GM12878 (cell line): ENCODE measurements around the gene PLIN3. TPM values are rescaled to one million over a fixed set of nuclear protein-coding genes. Genes with fewer than 3 reads are reported as not detected.

Experiments
- BCLAF1 ChIP-seq: fragments of 450-650 bp; IDR thresholded peaks from 2 replicates; pipeline ENCODE4 v1.6.1; 2017; ENCODE audit warnings: antibody characterized with exemption, mild to moderate bottlenecking, moderate library complexity
- RFX5 ChIP-seq: IDR thresholded peaks from 2 replicates; pipeline ENCODE4 v1.6.1; 2011; ENCODE audit warnings: low read depth, low read length, improper control_type of control experiment
- SIX5 ChIP-seq: IDR thresholded peaks from 2 replicates; pipeline ENCODE4 v1.6.1; 2011; ENCODE audit warnings: mild to moderate bottlenecking, low read depth, low read length, moderate library complexity; ENCODE audit not compliant: severe bottlenecking
- YY1 ChIP-seq: IDR thresholded peaks from 2 replicates; pipeline ENCODE4 v1.6.1; 2011; ENCODE audit warnings: low read depth, mild to moderate bottlenecking, low read length
- ZBED1 ChIP-seq: IDR thresholded peaks from 2 replicates; pipeline ENCODE4 v1.6.1; 2016; ENCODE audit warnings: borderline replicate concordance
- polyA plus RNA-seq, 11 experiments: library from polyadenylated mRNA; depleted of rRNA in 4 of 11; unstranded in 6 of 11; stranded (reverse) in 5 of 11; fragments of >200 nt; fragmentation: Nextera tagmentation in 4 of 11; fragmentation: Illumina TruSeq in 1 of 11; extraction: Ambion mirVana in 4 of 11; extraction: Trizol in 1 of 11; gene quantifications; 1 replicate in 1 of 11; 2 replicates in 10 of 11; pipeline versions ENCODE4 v1.2.1 to v1.2.3, GENCODE V29; 2011 to 2016; ENCODE audit warnings: inconsistent platforms in 2 of 11, missing spikeins in 2 of 11, low read depth in 1 of 11
- total RNA-seq, 4 experiments: library from RNA; depleted of rRNA in 3 of 4; stranded (reverse); fragments of >200 nt in 3 of 4; fragmentation: Illumina TruSeq in 1 of 4; extraction: Trizol in 1 of 4; gene quantifications; 2 replicates each; pipeline versions ENCODE4 v1.2.1 to v1.2.3, GENCODE V29; 2013 to 2021
- TF ChIP-seq, protein P1 (sequence below): fragments of 450-650 bp; IDR thresholded peaks from 2 replicates; pipeline ENCODE4 v1.6.1; 2017; ENCODE audit warnings: low read depth, mild to moderate bottlenecking, moderate library complexity

The PLIN3 gene
- total and polyA plus RNA-seq, 10 of the 15 experiments (the other 5 are each of a cell fraction or from before 2014, with no cell fraction given), result 7.7 to 71.4 (median 66.8) TPM

GRCh38 chr19:4851551-4852290 is 15.7 kb downstream of the PLIN3 start (continued):
- TF ChIP-seq BCLAF1 (no peak; the same call in 1 of the 2 replicates), SIX5 (no peak), ZBED1 (no peak), YY1 (peak; percentile 69; the same call in 1 of the 2 replicates), RFX5 (no peak)
- TF ChIP-seq, protein P1, sequence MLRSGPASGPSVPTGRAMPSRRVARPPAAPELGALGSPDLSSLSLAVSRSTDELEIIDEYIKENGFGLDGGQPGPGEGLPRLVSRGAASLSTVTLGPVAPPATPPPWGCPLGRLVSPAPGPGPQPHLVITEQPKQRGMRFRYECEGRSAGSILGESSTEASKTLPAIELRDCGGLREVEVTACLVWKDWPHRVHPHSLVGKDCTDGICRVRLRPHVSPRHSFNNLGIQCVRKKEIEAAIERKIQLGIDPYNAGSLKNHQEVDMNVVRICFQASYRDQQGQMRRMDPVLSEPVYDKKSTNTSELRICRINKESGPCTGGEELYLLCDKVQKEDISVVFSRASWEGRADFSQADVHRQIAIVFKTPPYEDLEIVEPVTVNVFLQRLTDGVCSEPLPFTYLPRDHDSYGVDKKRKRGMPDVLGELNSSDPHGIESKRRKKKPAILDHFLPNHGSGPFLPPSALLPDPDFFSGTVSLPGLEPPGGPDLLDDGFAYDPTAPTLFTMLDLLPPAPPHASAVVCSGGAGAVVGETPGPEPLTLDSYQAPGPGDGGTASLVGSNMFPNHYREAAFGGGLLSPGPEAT, result peak; percentile 48; the same call in 1 of the 2 replicates
